ENCODE measurements around the gene STUM.

The STUM gene

GRCh38 chr1:226653311-226653921, 104.9 kb downstream of the STUM start:
- DNase-seq (ENCODE audit: low spot score) = no peak
- H3K27ac ChIP-seq = peak overlapping the region in 1 of 2 donors; percentile 24
- TF ChIP-seq CTCF (IDR thresholded peaks at IDR 0.05) = no peak
- H3K4me3 ChIP-seq = no peak overlapping the region

- no peak for DNase-seq (ENCODE audit: low spot score)
- Histone ChIP-seq H3K4me3 (no peak overlapping the region), H3K27ac (peak overlapping the region in 1 of 2 donors; percentile 24)
- TF ChIP-seq CTCF (IDR thresholded peaks at IDR 0.05) = no peak
Observed at GRCh38 chr1:226654046-226654667, 105.6 kb downstream of the STUM start.

GRCh38 chr1:226654668-226655055, 106.1 kb downstream of the STUM start:
- Histone ChIP-seq H3K4me3 (no peak overlapping the region), H3K27ac (peak overlapping the region in 1 of 2 donors; percentile 24)
- TF ChIP-seq CTCF (IDR thresholded peaks at IDR 0.05) = no peak
- DNase-seq (ENCODE audit: low spot score) = no peak

GRCh38 chr1:226655251-226656163, 106.9 kb downstream of the STUM start:
- no peak for TF ChIP-seq CTCF (IDR thresholded peaks at IDR 0.05)
- DNase-seq (ENCODE audit: low spot score) = no peak
- Histone ChIP-seq H3K4me3 (no peak overlapping the region), H3K27ac (peak overlapping the region; percentile 24 to 39)

- Histone ChIP-seq H3K27ac (peak overlapping the region in 1 of 2 donors; percentile 49), H3K4me3 (no peak overlapping the region)
- DNase-seq (ENCODE audit: low spot score) = no peak
- no peak for TF ChIP-seq CTCF (IDR thresholded peaks at IDR 0.05)
Observed at GRCh38 chr1:226656201-226656600, 107.6 kb downstream of the STUM start.

- Histone ChIP-seq H3K27ac (peak overlapping the region; percentile 32 to 49), H3K4me3 (no peak overlapping the region)
- TF ChIP-seq CTCF (IDR thresholded peaks at IDR 0.05) = no peak
- no peak for DNase-seq (ENCODE audit: low spot score)
Observed at GRCh38 chr1:226656601-226657277, 108.2 kb downstream of the STUM start.

Data from coronary artery (tissue), 2 donors.